ENCODE data around the gene HOXA2.

GRCh38 chr7:27113991-27114769 is 11.7 kb upstream of the HOXA2 start:
- TF ChIP-seq GATA2 (IDR thresholded peaks at IDR 0.05; ENCODE audit: low read depth, low read length), result no peak
- no peak for TF ChIP-seq GATA3 (IDR thresholded peaks at IDR 0.05; ENCODE audit: low read depth, low read length)
